ENCODE measurements around the gene GNAQ. TPM values are rescaled to one million over a fixed set of nuclear protein-coding genes. Genes with fewer than 3 reads are reported as not detected.
"Not testable (repeated sequence)": the region's sequence is repeated elsewhere in the genome, so short reads cannot be mapped to it uniquely, and the experiment has no call there.

GNAQ gene
- total and polyA plus RNA-seq, 2 experiments from 2014 or later = 25.7 to 47.9 TPM

- Histone ChIP-seq H4K20me1 (ENCODE audit: insufficient read depth, poor library complexity, severe bottlenecking) (no peaks in the 10 kb centered on the region), H3K4me2 (no peak overlapping the region), H3K27me3 (no peaks in the 10 kb centered on the region), H3K4me3 (no peak overlapping the region), H3K36me3 (replicated peaks; ENCODE audit: insufficient read depth, low read depth) (no peaks in the 10 kb centered on the region), H3K9me2 (replicated peaks; ENCODE audit: insufficient read depth) (no peaks in the 10 kb centered on the region), H3K27ac (no peak overlapping the region), H3K4me1 (ENCODE audit: insufficient read depth) (peaks cover 6% of the 10 kb centered on the region), H2AFZ (no peak overlapping the region), H3K79me2 (no peaks in the 10 kb centered on the region), H3K9me3 (ENCODE audit: low read depth) (no peaks in the 10 kb centered on the region)
- no peak for TF ChIP-seq EZH2phosphoT487 (IDR thresholded peaks at IDR 0.05; ENCODE audit: low read depth, severe bottlenecking, unreplicated experiment)
- TF ChIP-seq EZH2 (IDR thresholded peaks at IDR 0.05; ENCODE audit: borderline replicate concordance) = no peak
- TF ChIP-seq, protein P1, sequence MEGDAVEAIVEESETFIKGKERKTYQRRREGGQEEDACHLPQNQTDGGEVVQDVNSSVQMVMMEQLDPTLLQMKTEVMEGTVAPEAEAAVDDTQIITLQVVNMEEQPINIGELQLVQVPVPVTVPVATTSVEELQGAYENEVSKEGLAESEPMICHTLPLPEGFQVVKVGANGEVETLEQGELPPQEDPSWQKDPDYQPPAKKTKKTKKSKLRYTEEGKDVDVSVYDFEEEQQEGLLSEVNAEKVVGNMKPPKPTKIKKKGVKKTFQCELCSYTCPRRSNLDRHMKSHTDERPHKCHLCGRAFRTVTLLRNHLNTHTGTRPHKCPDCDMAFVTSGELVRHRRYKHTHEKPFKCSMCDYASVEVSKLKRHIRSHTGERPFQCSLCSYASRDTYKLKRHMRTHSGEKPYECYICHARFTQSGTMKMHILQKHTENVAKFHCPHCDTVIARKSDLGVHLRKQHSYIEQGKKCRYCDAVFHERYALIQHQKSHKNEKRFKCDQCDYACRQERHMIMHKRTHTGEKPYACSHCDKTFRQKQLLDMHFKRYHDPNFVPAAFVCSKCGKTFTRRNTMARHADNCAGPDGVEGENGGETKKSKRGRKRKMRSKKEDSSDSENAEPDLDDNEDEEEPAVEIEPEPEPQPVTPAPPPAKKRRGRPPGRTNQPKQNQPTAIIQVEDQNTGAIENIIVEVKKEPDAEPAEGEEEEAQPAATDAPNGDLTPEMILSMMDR (IDR thresholded peaks at IDR 0.05; ENCODE audit: poor library complexity) = no peak
- WGBS (ENCODE audit: low lambda C conversion rate, missing lambda C conversion rate) = 68% methylated on average over 3 of the region's 3 CpGs
- no peak for DNase-seq (ENCODE audit: low spot score)
Observed at GRCh38 chr9:77719321-77719720, 312.3 kb downstream of the GNAQ start.

- 53% methylated on average over 5 of the region's 5 CpGs for WGBS (ENCODE audit: low lambda C conversion rate, missing lambda C conversion rate)
- not testable (repeated sequence) for H3K4me3 ChIP-seq; H3K9me3 ChIP-seq (ENCODE audit: low read depth); H3K4me2 ChIP-seq; H3K36me3 ChIP-seq (replicated peaks; ENCODE audit: insufficient read depth, low read depth); H3K27me3 ChIP-seq; H3K79me2 ChIP-seq; H2AFZ ChIP-seq; H3K9me2 ChIP-seq (replicated peaks; ENCODE audit: insufficient read depth); H4K20me1 ChIP-seq (ENCODE audit: insufficient read depth, poor library complexity, severe bottlenecking); DNase-seq (ENCODE audit: low spot score)
- peak overlapping the region; percentile 45 for H3K27ac ChIP-seq
- peaks cover 14% of the 10 kb centered on the region for H3K4me1 ChIP-seq (ENCODE audit: insufficient read depth)
Observed at GRCh38 chr9:77718298-77718640, 313.3 kb downstream of the GNAQ start.

DNA sequence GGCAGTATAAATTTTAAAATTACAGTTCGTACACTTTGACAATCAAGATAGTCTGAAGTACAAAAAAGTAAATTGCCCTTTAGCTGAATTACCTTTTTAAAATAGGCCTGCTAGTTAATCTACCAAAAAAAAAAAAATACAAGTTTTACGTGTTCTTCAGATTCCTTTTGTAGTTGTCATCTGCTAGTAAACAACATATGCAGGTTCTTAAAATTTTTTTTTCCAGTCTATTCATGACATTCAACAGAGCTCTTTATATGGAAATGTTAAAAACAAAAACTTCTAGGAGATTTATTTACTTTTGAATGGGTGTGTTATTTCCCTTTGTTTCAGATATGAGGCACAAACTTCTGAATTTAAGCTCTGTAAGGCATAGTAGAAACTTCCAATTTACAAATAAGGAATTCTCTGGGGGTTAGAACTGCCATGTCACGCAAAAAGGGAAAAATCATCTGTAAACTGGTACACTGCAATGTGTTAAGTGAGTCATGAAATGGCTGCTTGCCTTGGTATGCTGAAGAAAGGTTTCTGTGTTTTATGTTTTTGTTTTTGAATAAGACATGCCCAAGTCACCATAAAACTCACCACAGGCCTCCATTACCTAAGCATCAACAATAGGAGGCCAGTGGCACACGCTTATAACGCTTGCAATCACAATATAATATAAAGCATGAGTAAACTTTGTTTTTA lies 313.9 kb downstream of the GNAQ start:
- H3K36me3 ChIP-seq (replicated peaks; ENCODE audit: insufficient read depth, low read depth); H3K79me2 ChIP-seq; H3K9me3 ChIP-seq (ENCODE audit: low read depth); H4K20me1 ChIP-seq (ENCODE audit: insufficient read depth, poor library complexity, severe bottlenecking); H3K4me2 ChIP-seq; H2AFZ ChIP-seq; H3K9me2 ChIP-seq (replicated peaks; ENCODE audit: insufficient read depth); DNase-seq (ENCODE audit: low spot score); H3K27me3 ChIP-seq; H3K4me3 ChIP-seq: not testable (repeated sequence)
- H3K27ac ChIP-seq = peak overlapping the region; percentile 45
- H3K4me1 ChIP-seq (ENCODE audit: insufficient read depth) = peaks cover 14% of the 10 kb centered on the region
- 67% methylated on average over 5 of the region's 5 CpGs for WGBS (ENCODE audit: low lambda C conversion rate, missing lambda C conversion rate)

- H3K9me2 ChIP-seq (replicated peaks; ENCODE audit: insufficient read depth) = no peaks in the 10 kb centered on the region
- TF ChIP-seq EZH2 (IDR thresholded peaks at IDR 0.05; ENCODE audit: borderline replicate concordance) (no peak), EZH2phosphoT487 (IDR thresholded peaks at IDR 0.05; ENCODE audit: low read depth, severe bottlenecking, unreplicated experiment) (no peak)
- TF ChIP-seq, protein P1 (IDR thresholded peaks at IDR 0.05; ENCODE audit: poor library complexity) = no peak
- no peaks in the 10 kb centered on the region for H3K27me3 ChIP-seq
- H3K27ac ChIP-seq = peak overlapping the region; percentile 73
- peaks cover 22% of the 10 kb centered on the region for H3K4me1 ChIP-seq (ENCODE audit: insufficient read depth)
- no peaks in the 10 kb centered on the region for H3K9me3 ChIP-seq (ENCODE audit: low read depth)
- DNase-seq (ENCODE audit: low spot score) = peak; percentile 14
- no peak overlapping the region for H3K4me3 ChIP-seq
- no peak overlapping the region for H2AFZ ChIP-seq
- no peaks in the 10 kb centered on the region for H3K36me3 ChIP-seq (replicated peaks; ENCODE audit: insufficient read depth, low read depth)
- H3K4me2 ChIP-seq = no peak overlapping the region
- 40% methylated on average over 4 of the region's 4 CpGs for WGBS (ENCODE audit: low lambda C conversion rate, missing lambda C conversion rate)
- H3K79me2 ChIP-seq = no peaks in the 10 kb centered on the region
- H4K20me1 ChIP-seq (ENCODE audit: insufficient read depth, poor library complexity, severe bottlenecking) = no peaks in the 10 kb centered on the region
Observed at GRCh38 chr9:77714077-77714549, 317.5 kb downstream of the GNAQ start.
